ENCODE measurements around the gene SLC16A3. TPM values are rescaled to one million over a fixed set of nuclear protein-coding genes. Genes with fewer than 3 reads are reported as not detected.
A peak's percentile ranks its signal among the peaks of the same experiment; 100 is the strongest.

The SLC16A3 gene
- total RNA-seq, 4 donors from 2014 or later = 18.8 to 32.9 (median 21.7) TPM

DNA sequence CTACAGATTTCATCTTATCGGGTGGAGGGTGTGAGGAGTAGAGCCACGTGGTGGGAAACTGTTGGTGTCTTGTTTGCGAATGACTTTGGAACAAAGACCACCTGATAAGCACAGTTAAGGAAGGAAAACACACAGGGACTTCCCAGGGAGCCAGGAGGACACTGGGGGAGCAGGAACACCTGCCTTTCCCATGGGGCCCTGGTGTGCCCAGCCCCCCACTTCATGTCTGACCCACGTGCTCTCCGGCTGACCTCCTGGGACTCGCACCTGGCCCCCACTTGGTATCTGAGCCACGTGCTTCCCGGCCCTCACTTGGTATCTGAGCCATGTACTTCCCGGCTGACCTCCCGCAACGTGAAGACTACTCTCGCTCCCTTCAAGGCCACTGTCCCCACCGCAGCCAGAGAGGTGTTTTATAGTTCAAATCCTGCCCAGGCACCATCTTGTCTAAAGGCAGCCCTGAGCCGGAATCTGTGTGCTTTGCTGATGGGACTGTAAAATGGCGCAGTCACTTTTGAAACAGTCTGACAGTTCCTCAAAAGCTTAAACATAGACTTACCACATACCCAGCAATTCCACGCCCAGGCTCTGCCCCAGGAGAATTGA lies 50.0 kb downstream of the SLC16A3 start:
- DNase-seq = no peak
- TF ChIP-seq, protein P1, sequence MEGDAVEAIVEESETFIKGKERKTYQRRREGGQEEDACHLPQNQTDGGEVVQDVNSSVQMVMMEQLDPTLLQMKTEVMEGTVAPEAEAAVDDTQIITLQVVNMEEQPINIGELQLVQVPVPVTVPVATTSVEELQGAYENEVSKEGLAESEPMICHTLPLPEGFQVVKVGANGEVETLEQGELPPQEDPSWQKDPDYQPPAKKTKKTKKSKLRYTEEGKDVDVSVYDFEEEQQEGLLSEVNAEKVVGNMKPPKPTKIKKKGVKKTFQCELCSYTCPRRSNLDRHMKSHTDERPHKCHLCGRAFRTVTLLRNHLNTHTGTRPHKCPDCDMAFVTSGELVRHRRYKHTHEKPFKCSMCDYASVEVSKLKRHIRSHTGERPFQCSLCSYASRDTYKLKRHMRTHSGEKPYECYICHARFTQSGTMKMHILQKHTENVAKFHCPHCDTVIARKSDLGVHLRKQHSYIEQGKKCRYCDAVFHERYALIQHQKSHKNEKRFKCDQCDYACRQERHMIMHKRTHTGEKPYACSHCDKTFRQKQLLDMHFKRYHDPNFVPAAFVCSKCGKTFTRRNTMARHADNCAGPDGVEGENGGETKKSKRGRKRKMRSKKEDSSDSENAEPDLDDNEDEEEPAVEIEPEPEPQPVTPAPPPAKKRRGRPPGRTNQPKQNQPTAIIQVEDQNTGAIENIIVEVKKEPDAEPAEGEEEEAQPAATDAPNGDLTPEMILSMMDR (IDR thresholded peaks at IDR 0.05) = no peak
- TF ChIP-seq POLR2A (IDR thresholded peaks at IDR 0.05) = no peak
- Histone ChIP-seq H3K4me3 (no peak overlapping the region), H3K27ac (no peak overlapping the region), H3K9me3 (no peaks in the 10 kb centered on the region), H3K4me1 (peaks cover 27 to 47% (median 30%) of the 10 kb centered on the region in 3 donors), H3K27me3 (no peaks in the 10 kb centered on the region), H3K36me3 (no peaks in the 10 kb centered on the region)
- intact Hi-C loops (cut with DNase I) = no loop called here
- WGBS, 2 donors = 82% methylated on average over 13 to 16 of the region's 16 CpGs

DNA sequence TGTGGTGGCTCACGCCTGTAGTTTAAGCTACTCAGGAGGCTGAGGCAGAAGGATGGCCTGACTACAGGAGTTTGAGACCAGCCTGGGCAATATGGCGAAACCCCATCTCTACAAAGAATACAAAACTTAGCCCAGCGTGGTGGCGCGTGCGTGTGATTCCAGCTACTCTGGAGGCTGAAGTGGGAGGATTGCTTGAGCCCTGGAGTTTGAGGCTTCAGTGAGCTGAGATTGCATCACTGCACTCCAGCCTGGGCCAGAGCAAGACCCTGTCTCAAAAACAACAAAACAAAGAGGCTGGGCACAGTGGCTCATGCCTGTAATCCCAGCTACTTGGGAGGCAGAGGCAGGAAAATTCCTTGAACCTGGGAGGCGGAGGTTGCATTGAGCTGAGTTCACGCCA lies 51.7 kb downstream of the SLC16A3 start:
- peaks cover 20 to 46% (median 27%) of the 10 kb centered on the region in 3 donors for H3K4me1 ChIP-seq
- H3K4me3 ChIP-seq = no peak overlapping the region
- no peak for DNase-seq
- TF ChIP-seq, protein P1 (IDR thresholded peaks at IDR 0.05) = no peak
- no peak for TF ChIP-seq POLR2A (IDR thresholded peaks at IDR 0.05)
- H3K9me3 ChIP-seq = no peaks in the 10 kb centered on the region
- H3K27me3 ChIP-seq = no peaks in the 10 kb centered on the region
- H3K36me3 ChIP-seq = no peaks in the 10 kb centered on the region
- intact Hi-C loops (cut with DNase I) = no loop called here
- 93% methylated on average over 6 to 7 of the region's 8 CpGs for WGBS, 2 donors
- H3K27ac ChIP-seq = no peak overlapping the region

DNA sequence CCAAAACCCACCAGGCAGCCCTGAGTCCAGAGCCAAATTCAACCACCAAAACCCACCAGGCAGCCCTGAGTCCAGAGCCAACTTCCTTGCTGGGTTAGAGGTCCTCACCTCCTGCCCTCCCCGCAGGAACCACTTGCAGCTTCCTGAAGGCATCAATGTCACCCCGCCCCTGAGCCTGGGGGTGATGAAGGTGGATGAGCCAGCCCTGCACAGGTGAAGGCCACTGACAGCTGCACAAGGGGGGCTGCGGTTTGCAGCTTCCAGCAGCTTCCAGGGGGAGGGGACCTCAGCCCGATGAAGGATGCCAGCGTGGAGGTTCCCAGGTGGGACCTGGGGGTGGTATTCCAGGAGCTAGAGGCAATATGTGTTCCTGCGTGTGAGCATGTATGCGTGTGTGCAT lies 52.2 kb downstream of the SLC16A3 start:
- WGBS, 2 donors = 57 to 89% methylated on average over 2 to 6 of the region's 7 CpGs
- Histone ChIP-seq H3K9me3 (no peaks in the 10 kb centered on the region), H3K4me3 (no peak overlapping the region), H3K4me1 (peaks cover 24 to 51% (median 27%) of the 10 kb centered on the region in 3 donors), H3K27me3 (no peaks in the 10 kb centered on the region), H3K27ac (no peak overlapping the region), H3K36me3 (no peaks in the 10 kb centered on the region)
- no peak for DNase-seq
- intact Hi-C loops (cut with DNase I) = no loop called here
- TF ChIP-seq, protein P1 (IDR thresholded peaks at IDR 0.05) = no peak
- TF ChIP-seq POLR2A (IDR thresholded peaks at IDR 0.05) = no peak

DNA sequence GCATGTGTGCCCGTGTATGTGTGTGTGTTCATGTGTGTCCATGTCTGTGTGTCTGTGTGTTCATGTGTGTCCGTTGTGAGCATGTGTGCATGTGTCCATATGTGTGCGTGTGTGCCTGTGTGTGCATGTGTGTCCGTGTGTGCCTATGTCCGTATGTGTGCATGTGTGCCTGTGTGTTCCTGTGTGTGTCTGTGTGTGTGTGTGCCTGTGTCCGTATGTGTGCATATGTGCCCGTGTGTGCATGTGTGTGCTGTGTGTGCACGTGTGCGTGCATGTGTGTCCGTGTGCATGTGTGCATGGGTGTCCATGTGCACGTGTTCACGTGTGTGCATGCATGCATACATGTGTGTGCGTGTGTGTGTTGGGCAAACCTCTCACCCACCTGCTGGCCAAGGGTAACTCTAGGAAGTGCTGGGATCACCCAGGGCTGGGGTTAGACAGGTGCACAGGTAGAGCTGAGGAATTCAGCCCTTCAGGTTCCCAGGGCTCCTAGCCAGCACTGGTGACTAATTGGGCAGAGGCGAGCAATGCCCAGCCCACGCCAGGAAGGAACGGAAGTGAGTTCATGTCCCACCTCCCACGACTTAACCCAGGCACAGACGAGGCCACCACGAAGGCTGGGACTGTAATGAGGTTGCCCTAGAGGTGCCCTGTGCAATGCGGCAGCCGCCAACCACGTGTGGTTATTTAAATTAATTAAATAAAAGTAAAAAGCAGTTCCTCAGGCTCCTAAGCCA lies 52.8 kb downstream of the SLC16A3 start:
- 43 to 69% methylated on average over 12 to 19 of the region's 22 CpGs for WGBS, 2 donors
- Histone ChIP-seq H3K9me3 (no peaks in the 10 kb centered on the region), H3K4me1 (peaks cover 24 to 52% (median 27%) of the 10 kb centered on the region in 3 donors), H3K36me3 (no peaks in the 10 kb centered on the region), H3K27me3 (no peaks in the 10 kb centered on the region), H3K27ac (peak overlapping the region; percentile 68 to 72 (median 70)), H3K4me3 (no peak overlapping the region)
- DNase-seq = no peak
- TF ChIP-seq POLR2A (IDR thresholded peaks at IDR 0.05) = no peak
- TF ChIP-seq, protein P1 (IDR thresholded peaks at IDR 0.05) = peak in 1 of 6 experiments; percentile 16
- intact Hi-C loops (cut with DNase I) = no loop called here

All from esophagus squamous epithelium (tissue), 5 donors.